ENCODE measurements around the gene MGAT3.

Gene MGAT3

GRCh38 chr22:39472570-39473556 lies 16.1 kb downstream of the MGAT3 start:
- DNase-seq = no peak

GRCh38 chr22:39473851-39474250 lies 17.0 kb downstream of the MGAT3 start:
- no peak for DNase-seq

- no peak for DNase-seq
Measured at GRCh38 chr22:39474351-39475111, 17.7 kb downstream of the MGAT3 start.

GRCh38 chr22:39475337-39475736 lies 18.5 kb downstream of the MGAT3 start:
- DNase-seq = no peak

GRCh38 chr22:39475902-39476301 lies 19.1 kb downstream of the MGAT3 start:
- no peak for DNase-seq

GRCh38 chr22:39476664-39477063 lies 19.9 kb downstream of the MGAT3 start:
- DNase-seq = no peak

GRCh38 chr22:39477542-39477941 lies 20.7 kb downstream of the MGAT3 start:
- no peak for DNase-seq

- peak; percentile 33 for DNase-seq
Measured at GRCh38 chr22:39478441-39478850, 21.6 kb downstream of the MGAT3 start.

GRCh38 chr22:39479254-39479653 lies 22.4 kb downstream of the MGAT3 start:
- no peak for DNase-seq

GRCh38 chr22:39480557-39480956 lies 23.7 kb downstream of the MGAT3 start:
- no peak for DNase-seq

- no peak for DNase-seq
Measured at GRCh38 chr22:39481054-39481453, 24.2 kb downstream of the MGAT3 start.

GRCh38 chr22:39481595-39481994 lies 24.8 kb downstream of the MGAT3 start:
- DNase-seq = no peak

- no peak for DNase-seq
Measured at GRCh38 chr22:39482768-39483167, 26.0 kb downstream of the MGAT3 start.

- no peak for DNase-seq
Measured at GRCh38 chr22:39486951-39487825, 30.4 kb downstream of the MGAT3 start.

- DNase-seq = no peak
Measured at GRCh38 chr22:39487826-39488520, 31.2 kb downstream of the MGAT3 start.

- DNase-seq = no peak
Measured at GRCh38 chr22:39488563-39489083, 31.8 kb downstream of the MGAT3 start.

GRCh38 chr22:39489094-39490068 lies 32.6 kb downstream of the MGAT3 start:
- no peak for DNase-seq

- peak; percentile 89 for DNase-seq
Measured at GRCh38 chr22:39490135-39490798, 33.5 kb downstream of the MGAT3 start.

GRCh38 chr22:39490966-39491680 lies 34.3 kb downstream of the MGAT3 start:
- DNase-seq = no peak

Data from stimulated activated CD4-positive, alpha-beta T cell treated with anti-CD3 and anti-CD28 coated beads, Interleukin-15, amount 100 ng/mL, for 24 hours (primary cell).